ENCODE measurements around the gene SAFB2.

GRCh38 chr19:5572556-5573286 is 49.9 kb downstream of the SAFB2 start:
- TF ChIP-seq POLR2AphosphoS5 (IDR thresholded peaks at IDR 0.05; ENCODE audit: low read depth, low read length) (no peak), POLR2A (IDR thresholded peaks at IDR 0.05; ENCODE audit: low read depth, low read length) (no peak)

Data from GM12892 (cell line).